Coronary artery (tissue), 2 donors: ENCODE results near the gene PCDHA4.
"Not testable (repeated sequence)": the region's sequence is repeated elsewhere in the genome, so short reads cannot be mapped to it uniquely, and the experiment has no call there.

Experiments
- DNase-seq: peaks from one replicate; pipeline ENCODE4 v3.0.0-alpha.2; 2017; ENCODE audit warnings: low spot score
- H3K27ac ChIP-seq, 2 donors: fragments of 200-600 bp; sonication (generic); one replicate each; pipeline ENCODE4 v1.5.1; 2016 to 2019
- H3K4me3 ChIP-seq: fragments of 200-600 bp; sonication (generic); 2 replicates; pipeline ENCODE4 v1.5.1; 2016; ENCODE audit warnings: mild to moderate bottlenecking, moderate library complexity
- TF ChIP-seq, protein P1 (sequence below): fragments of 200-600 bp; sonication (generic); IDR thresholded peaks from one replicate; pipeline ENCODE4 v1.5.1; 2019; ENCODE audit warnings: antibody characterized with exemption

PCDHA4 gene

DNA sequence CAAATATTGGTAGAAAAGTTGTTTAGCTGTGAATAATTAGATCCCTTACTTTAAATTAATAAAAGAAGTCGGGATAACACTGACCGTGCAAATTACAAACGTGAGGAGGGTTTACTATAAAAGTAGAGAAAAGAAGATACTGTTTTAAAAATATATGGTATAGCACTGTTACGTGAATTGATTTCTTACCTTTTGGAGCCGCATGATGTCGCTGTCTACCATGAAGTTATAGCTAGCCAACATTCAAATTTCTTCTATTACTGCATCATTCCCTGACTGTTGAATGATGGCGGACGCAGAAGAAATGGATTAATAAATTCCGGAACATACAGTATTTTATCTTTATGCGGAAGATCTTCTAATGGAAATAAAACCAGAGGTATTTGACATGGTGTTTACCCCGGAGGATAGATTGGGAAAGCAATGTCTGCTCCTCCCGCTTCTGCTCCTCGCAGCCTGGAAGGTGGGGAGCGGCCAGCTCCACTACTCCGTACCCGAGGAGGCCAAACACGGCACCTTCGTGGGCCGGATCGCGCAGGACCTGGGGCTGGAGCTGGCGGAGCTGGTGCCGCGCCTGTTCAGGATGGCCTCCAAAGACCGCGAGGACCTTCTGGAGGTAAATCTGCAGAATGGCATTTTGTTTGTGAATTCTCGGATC, 21.0 kb downstream of the PCDHA4 start, which contains the start of gene PCDHA6:
Gene PCDHA6, plus strand, starts transcription at position 257 of the 658 bp plus-strand sequence. Its CDS starts 132 bp downstream, at position 389.
- TF ChIP-seq, protein P1, sequence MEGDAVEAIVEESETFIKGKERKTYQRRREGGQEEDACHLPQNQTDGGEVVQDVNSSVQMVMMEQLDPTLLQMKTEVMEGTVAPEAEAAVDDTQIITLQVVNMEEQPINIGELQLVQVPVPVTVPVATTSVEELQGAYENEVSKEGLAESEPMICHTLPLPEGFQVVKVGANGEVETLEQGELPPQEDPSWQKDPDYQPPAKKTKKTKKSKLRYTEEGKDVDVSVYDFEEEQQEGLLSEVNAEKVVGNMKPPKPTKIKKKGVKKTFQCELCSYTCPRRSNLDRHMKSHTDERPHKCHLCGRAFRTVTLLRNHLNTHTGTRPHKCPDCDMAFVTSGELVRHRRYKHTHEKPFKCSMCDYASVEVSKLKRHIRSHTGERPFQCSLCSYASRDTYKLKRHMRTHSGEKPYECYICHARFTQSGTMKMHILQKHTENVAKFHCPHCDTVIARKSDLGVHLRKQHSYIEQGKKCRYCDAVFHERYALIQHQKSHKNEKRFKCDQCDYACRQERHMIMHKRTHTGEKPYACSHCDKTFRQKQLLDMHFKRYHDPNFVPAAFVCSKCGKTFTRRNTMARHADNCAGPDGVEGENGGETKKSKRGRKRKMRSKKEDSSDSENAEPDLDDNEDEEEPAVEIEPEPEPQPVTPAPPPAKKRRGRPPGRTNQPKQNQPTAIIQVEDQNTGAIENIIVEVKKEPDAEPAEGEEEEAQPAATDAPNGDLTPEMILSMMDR: no peak
- no peak for DNase-seq
- H3K4me3 ChIP-seq: peak within 1 kb of the TSS; percentile 51
- H3K27ac ChIP-seq: no peak within 1 kb of the TSS

DNA sequence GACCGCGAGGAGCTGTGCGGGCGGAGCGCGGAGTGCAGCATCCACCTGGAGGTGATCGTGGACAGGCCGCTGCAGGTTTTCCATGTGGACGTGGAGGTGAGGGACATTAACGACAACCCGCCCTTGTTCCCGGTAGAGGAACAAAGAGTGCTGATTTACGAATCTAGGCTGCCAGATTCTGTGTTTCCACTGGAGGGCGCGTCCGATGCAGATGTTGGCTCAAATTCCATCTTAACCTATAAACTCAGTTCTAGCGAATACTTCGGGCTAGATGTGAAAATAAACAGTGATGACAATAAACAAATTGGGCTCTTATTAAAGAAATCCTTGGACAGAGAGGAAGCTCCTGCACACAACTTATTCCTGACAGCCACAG, 21.5 kb downstream of the PCDHA4 start:
- Histone ChIP-seq H3K27ac (no peak overlapping the region), H3K4me3 (peak overlapping the region; percentile 51)
- TF ChIP-seq, protein P1: no peak
- no peak for DNase-seq

DNA sequence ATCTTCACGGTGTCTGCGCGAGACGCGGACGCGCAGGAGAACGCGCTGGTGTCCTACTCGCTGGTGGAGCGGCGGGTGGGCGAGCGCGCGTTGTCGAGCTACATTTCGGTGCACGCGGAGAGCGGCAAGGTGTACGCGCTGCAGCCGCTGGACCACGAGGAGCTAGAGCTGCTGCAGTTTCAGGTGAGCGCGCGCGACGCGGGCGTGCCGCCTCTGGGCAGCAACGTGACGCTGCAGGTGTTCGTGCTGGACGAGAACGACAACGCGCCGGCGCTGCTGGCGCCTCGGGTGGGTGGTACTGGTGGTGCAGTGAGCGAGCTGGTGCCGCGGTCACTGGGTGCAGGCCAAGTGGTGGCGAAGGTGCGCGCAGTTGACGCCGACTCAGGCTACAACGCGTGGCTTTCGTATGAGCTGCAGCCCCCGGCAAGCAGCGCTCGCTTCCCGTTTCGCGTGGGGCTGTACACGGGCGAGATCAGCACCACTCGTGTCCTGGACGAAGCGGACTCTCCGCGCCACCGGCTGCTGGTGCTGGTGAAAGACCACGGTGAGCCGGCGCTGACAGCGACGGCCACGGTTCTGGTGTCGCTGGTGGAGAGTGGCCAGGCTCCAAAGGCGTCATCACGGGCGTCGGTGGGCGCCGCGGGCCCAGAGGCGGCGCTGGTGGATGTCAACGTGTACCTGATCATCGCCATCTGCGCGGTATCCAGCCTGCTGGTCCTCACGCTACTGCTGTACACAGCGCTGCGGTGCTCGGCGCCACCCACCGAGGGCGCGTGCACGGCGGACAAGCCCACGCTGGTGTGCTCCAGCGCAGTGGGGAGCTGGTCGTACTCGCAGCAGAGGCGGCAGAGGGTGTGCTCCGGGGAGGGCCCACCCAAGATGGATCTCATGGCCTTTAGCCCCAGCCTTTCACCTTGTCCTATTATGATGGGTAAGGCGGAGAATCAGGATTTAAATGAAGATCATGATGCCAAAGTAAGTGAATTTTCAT, 22.9 kb downstream of the PCDHA4 start:
- H3K4me3 ChIP-seq, H3K27ac ChIP-seq, DNase-seq: not testable (repeated sequence)

DNA sequence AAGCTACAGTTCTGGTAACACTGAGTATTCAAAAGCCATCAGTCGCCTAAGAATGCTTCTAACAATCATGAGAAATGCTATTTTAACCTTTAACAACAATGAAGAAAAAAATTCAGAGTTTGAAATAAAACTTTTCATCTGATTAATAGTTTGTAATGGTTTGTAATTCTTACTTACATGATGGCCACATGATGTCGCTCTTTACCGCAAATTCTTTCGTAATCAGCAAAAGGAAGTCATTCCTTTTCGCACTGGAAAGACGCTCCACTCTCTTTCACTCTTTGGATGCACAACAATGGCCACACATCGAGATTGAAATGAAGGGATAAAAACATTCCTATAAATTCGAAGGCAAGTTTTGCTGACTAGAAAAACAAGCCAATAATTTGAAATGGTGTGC, 27.1 kb downstream of the PCDHA4 start, which contains the start of gene PCDHA7:
Gene PCDHA7, plus strand, starts transcription at position 277 of the 400 bp plus-strand sequence. Its CDS starts 115 bp downstream, at position 392.
- no peak for DNase-seq
- H3K4me3 ChIP-seq: peak within 1 kb of the TSS; percentile 38
- TF ChIP-seq, protein P1: no peak
- no peak within 1 kb of the TSS for H3K27ac ChIP-seq

DNA sequence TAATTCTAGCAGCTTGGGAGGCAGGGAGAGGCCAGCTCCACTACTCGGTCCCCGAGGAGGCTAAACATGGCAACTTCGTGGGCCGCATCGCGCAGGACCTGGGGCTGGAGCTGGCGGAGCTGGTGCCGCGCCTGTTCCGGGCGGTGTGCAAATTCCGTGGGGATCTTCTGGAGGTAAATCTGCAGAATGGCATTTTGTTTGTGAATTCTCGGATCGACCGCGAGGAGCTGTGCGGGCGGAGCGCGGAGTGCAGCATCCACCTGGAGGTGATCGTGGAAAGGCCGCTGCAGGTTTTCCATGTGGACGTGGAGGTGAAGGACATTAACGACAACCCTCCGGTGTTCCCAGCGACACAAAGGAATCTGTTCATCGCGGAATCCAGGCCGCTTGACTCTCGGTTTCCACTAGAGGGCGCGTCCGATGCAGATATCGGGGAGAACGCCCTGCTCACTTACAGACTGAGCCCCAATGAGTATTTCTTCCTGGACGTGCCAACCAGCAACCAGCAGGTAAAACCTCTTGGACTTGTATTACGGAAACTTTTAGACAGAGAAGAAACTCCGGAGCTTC, 27.7 kb downstream of the PCDHA4 start:
- H3K4me3 ChIP-seq: peak overlapping the region; percentile 38
- H3K27ac ChIP-seq, DNase-seq: not testable (repeated sequence)

DNA sequence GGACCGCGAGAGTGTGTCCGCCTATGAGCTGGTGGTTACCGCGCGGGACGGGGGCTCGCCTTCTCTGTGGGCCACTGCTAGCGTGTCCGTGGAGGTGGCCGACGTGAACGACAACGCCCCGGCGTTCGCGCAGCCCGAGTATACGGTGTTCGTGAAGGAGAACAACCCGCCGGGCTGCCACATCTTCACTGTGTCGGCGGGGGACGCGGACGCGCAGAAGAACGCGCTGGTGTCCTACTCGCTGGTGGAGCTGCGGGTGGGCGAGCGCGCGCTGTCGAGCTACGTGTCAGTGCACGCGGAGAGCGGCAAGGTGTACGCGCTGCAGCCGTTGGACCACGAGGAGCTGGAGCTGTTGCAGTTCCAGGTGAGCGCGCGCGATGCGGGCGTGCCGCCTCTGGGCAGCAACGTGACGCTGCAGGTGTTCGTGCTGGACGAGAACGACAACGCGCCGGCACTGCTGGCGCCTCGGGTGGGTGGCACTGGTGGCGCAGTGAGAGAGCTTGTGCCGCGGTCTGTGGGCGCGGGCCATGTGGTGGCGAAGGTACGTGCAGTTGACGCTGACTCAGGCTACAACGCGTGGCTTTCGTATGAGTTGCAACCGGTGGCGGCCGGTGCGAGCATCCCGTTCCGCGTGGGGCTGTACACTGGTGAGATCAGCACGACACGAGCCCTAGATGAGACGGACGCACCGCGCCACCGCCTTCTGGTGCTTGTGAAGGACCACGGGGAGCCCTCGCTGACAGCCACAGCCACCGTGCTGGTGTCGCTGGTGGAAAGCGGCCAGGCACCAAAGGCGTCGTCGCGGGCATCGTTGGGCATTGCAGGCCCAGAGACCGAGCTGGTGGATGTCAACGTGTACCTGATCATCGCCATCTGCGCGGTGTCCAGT, 29.0 kb downstream of the PCDHA4 start:
- Histone ChIP-seq H3K27ac (no peak overlapping the region), H3K4me3 (no peak overlapping the region)
- no peak for DNase-seq
- TF ChIP-seq, protein P1: no peak

DNA sequence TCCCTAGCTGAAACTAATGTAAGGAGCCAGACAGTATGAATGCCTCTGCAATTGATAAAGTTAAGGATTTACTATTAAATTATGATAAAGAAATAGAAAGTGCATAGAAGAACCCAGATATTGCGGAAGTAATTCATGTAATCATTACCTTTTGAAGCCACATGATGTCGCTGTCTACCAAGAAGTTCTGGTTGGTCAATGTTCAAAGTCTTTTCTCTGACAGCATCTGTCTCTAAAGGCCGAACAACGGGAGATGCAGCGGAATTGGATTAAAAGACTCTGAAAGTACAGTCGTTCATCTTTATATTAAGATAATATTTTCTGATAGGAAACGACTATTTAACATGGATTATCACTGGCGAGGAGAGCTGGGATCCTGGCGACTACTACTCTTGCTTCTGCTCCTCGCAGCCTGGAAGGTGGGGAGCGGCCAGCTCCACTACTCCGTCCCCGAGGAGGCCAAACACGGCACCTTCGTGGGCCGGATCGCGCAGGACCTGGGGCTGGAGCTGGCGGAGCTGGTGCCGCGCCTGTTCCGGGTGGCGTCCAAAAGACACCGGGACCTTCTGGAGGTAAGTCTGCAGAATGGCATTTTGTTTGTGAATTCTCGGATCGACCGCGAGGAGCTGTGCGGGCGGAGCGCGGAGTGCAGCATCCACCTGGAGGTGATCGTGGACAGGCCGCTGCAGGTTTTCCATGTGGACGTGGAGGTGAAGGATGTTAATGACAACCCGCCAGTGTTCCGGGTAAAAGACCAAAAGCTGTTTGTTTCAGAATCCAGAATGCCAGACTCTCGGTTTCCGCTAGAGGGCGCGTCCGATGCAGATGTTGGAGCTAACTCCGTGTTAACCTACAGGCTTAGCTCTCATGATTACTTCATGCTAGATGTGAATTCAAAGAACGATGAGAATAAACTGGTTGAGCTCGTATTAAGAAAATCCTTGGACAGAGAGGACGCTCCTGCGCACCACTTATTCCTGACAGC, 34.4 kb downstream of the PCDHA4 start, which contains the start of gene PCDHA8:
Gene PCDHA8, plus strand, starts transcription at position 210 of the 985 bp plus-strand sequence. Its CDS starts 135 bp downstream, at position 345.
- TF ChIP-seq, protein P1: no peak
- no peak for DNase-seq
- no peak within 1 kb of the TSS for H3K27ac ChIP-seq
- H3K4me3 ChIP-seq: no peak within 1 kb of the TSS
